Muscle layer of duodenum (tissue), 2 donors: ENCODE measurements around the gene AURKAIP1.

Experiments used
- H3K27ac ChIP-seq: one replicate; pipeline ENCODE4 v1.7.0; 2013; ENCODE audit warnings: mild to moderate bottlenecking, low read length
- H3K27me3 ChIP-seq: one replicate; pipeline ENCODE4 v1.7.0; 2013; ENCODE audit warnings: low read depth, mild to moderate bottlenecking, control low read depth, low read length
- H3K36me3 ChIP-seq, 2 donors: one replicate each; pipeline ENCODE4 v1.7.0; 2013; ENCODE audit warnings: low read length in 2 of 2, control low read depth in 1 of 2, mild to moderate bottlenecking in 1 of 2; ENCODE audit not compliant: insufficient read depth in 2 of 2, control insufficient read depth in 1 of 2
- H3K4me1 ChIP-seq, 2 donors: one replicate each; pipeline ENCODE4 v1.7.0; 2013; ENCODE audit warnings: low read length in 2 of 2, mild to moderate bottlenecking in 2 of 2, control low read depth in 1 of 2, moderate library complexity in 1 of 2; ENCODE audit not compliant: insufficient read depth in 2 of 2, control insufficient read depth in 1 of 2
- H3K4me3 ChIP-seq, 2 donors: one replicate each; pipeline ENCODE4 v1.7.0; 2013; ENCODE audit warnings: low read length in 2 of 2, low read depth in 1 of 2, mild to moderate bottlenecking in 1 of 2
- H3K9me3 ChIP-seq, 2 donors: one replicate each; pipeline ENCODE4 v1.7.0; 2013; ENCODE audit warnings: low read length in 2 of 2, control low read depth in 1 of 2, mild to moderate bottlenecking in 1 of 2; ENCODE audit not compliant: control insufficient read depth in 1 of 2
- donor health status: healthy.

The AURKAIP1 gene

GRCh38 chr1:1341549-1342021, 33.4 kb downstream of the AURKAIP1 start:
- H3K36me3 ChIP-seq = peaks cover 3 to 48% of the 10 kb centered on the region in 2 donors
- no peaks in the 10 kb centered on the region for H3K9me3 ChIP-seq
- H3K27ac ChIP-seq = no peak overlapping the region

GRCh38 chr1:1340791-1341548, 34.0 kb downstream of the AURKAIP1 start:
- no peak overlapping the region for H3K4me3 ChIP-seq
- no peak overlapping the region for H3K27ac ChIP-seq
- H3K36me3 ChIP-seq = peaks cover 3 to 53% of the 10 kb centered on the region in 2 donors
- H3K4me1 ChIP-seq = peaks cover 0 to 14% of the 10 kb centered on the region in 2 donors
- H3K27me3 ChIP-seq = no peaks in the 10 kb centered on the region
- no peaks in the 10 kb centered on the region for H3K9me3 ChIP-seq

More at GRCh38 chr1:1341549-1342021, 33.4 kb downstream of the AURKAIP1 start:
- H3K27me3 ChIP-seq = no peaks in the 10 kb centered on the region
- no peak overlapping the region for H3K4me3 ChIP-seq
- peaks cover 0 to 21% of the 10 kb centered on the region in 2 donors for H3K4me1 ChIP-seq

GRCh38 chr1:1340185-1340584, 34.8 kb downstream of the AURKAIP1 start:
- no peaks in the 10 kb centered on the region for H3K9me3 ChIP-seq
- H3K4me3 ChIP-seq = no peak overlapping the region
- H3K27ac ChIP-seq = no peak overlapping the region
- H3K27me3 ChIP-seq = no peaks in the 10 kb centered on the region
- peaks cover 3 to 57% of the 10 kb centered on the region in 2 donors for H3K36me3 ChIP-seq
- peaks cover 0 to 7% of the 10 kb centered on the region in 2 donors for H3K4me1 ChIP-seq

- no peaks in the 10 kb centered on the region for H3K27me3 ChIP-seq
- no peaks in the 10 kb centered on the region for H3K9me3 ChIP-seq
- H3K4me3 ChIP-seq = no peak overlapping the region
- H3K27ac ChIP-seq = no peak overlapping the region
- H3K36me3 ChIP-seq = peaks cover 3 to 57% of the 10 kb centered on the region in 2 donors
- no peaks in the 10 kb centered on the region for H3K4me1 ChIP-seq
Observed at GRCh38 chr1:1338278-1338677, 36.7 kb downstream of the AURKAIP1 start.

GRCh38 chr1:1337793-1338147, 37.2 kb downstream of the AURKAIP1 start:
- peaks cover 3 to 57% of the 10 kb centered on the region in 2 donors for H3K36me3 ChIP-seq
- no peaks in the 10 kb centered on the region for H3K9me3 ChIP-seq
- H3K4me1 ChIP-seq = no peaks in the 10 kb centered on the region

GRCh38 chr1:1336931-1337792, 37.8 kb downstream of the AURKAIP1 start:
- H3K4me3 ChIP-seq = no peak overlapping the region
- no peaks in the 10 kb centered on the region for H3K9me3 ChIP-seq
- no peak overlapping the region for H3K27ac ChIP-seq
- H3K4me1 ChIP-seq = no peaks in the 10 kb centered on the region
- H3K36me3 ChIP-seq = peaks cover 3 to 53% of the 10 kb centered on the region in 2 donors
- H3K27me3 ChIP-seq = no peaks in the 10 kb centered on the region

More at GRCh38 chr1:1337793-1338147, 37.2 kb downstream of the AURKAIP1 start:
- Histone ChIP-seq H3K27me3 (no peaks in the 10 kb centered on the region), H3K27ac (no peak overlapping the region), H3K4me3 (no peak overlapping the region)

- Histone ChIP-seq H3K27ac (no peak overlapping the region), H3K9me3 (no peaks in the 10 kb centered on the region), H3K36me3 (peaks cover 3 to 46% of the 10 kb centered on the region in 2 donors), H3K4me3 (no peak overlapping the region), H3K4me1 (no peaks in the 10 kb centered on the region), H3K27me3 (no peaks in the 10 kb centered on the region)
Observed at GRCh38 chr1:1336446-1336845, 38.6 kb downstream of the AURKAIP1 start.

GRCh38 chr1:1335792-1336248, 39.2 kb downstream of the AURKAIP1 start:
- peaks cover 0 to 4% of the 10 kb centered on the region in 2 donors for H3K4me1 ChIP-seq
- H3K9me3 ChIP-seq = no peaks in the 10 kb centered on the region
- no peak overlapping the region for H3K4me3 ChIP-seq
- no peaks in the 10 kb centered on the region for H3K27me3 ChIP-seq
- H3K27ac ChIP-seq = no peak overlapping the region
- peaks cover 3 to 43% of the 10 kb centered on the region in 2 donors for H3K36me3 ChIP-seq

GRCh38 chr1:1335283-1335682, 39.7 kb downstream of the AURKAIP1 start:
- Histone ChIP-seq H3K9me3 (no peaks in the 10 kb centered on the region), H3K4me1 (peaks cover 0 to 9% of the 10 kb centered on the region in 2 donors), H3K4me3 (no peak overlapping the region), H3K36me3 (peaks cover 0 to 41% of the 10 kb centered on the region in 2 donors), H3K27ac (no peak overlapping the region), H3K27me3 (no peaks in the 10 kb centered on the region)

- no peak overlapping the region for H3K4me3 ChIP-seq
- no peaks in the 10 kb centered on the region for H3K9me3 ChIP-seq
- H3K27me3 ChIP-seq = no peaks in the 10 kb centered on the region
- H3K27ac ChIP-seq = no peak overlapping the region
- H3K4me1 ChIP-seq = peaks cover 0 to 9% of the 10 kb centered on the region in 2 donors
- H3K36me3 ChIP-seq = peaks cover 0 to 37% of the 10 kb centered on the region in 2 donors
Observed at GRCh38 chr1:1334835-1335234, 40.2 kb downstream of the AURKAIP1 start.

- Histone ChIP-seq H3K27me3 (no peaks in the 10 kb centered on the region), H3K9me3 (no peaks in the 10 kb centered on the region), H3K27ac (no peak overlapping the region), H3K36me3 (peaks cover 0 to 30% of the 10 kb centered on the region in 2 donors), H3K4me1 (peaks cover 0 to 9% of the 10 kb centered on the region in 2 donors), H3K4me3 (no peak overlapping the region)
Observed at GRCh38 chr1:1333551-1334241, 41.3 kb downstream of the AURKAIP1 start.
